ENCODE results near the gene RAPGEF4.
"Not testable (repeated sequence)": the region's sequence is repeated elsewhere in the genome, so short reads cannot be mapped to it uniquely, and the experiment has no call there.

RAPGEF4 gene

DNA sequence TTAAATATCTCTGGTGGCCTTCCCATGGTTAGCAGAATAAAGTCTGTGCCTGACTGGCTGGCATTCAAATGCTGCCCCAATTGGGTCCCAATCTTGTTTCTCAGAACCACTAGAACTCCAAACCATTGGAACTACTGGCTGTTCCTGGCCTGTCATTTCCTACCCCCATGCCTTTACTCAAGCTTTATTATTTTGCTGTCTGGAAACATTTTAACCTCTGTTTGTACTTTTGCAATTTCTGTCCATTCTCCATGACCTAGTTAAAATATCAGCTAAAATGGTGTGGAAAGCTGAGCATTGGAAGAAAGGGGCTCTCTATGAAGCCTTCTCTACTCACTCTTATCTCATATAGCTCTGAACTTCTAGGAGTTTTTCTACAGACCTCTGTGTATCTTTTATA is 38.7 kb downstream of the RAPGEF4 start:
- no peak for DNase-seq (ENCODE audit: low read depth)

DNA sequence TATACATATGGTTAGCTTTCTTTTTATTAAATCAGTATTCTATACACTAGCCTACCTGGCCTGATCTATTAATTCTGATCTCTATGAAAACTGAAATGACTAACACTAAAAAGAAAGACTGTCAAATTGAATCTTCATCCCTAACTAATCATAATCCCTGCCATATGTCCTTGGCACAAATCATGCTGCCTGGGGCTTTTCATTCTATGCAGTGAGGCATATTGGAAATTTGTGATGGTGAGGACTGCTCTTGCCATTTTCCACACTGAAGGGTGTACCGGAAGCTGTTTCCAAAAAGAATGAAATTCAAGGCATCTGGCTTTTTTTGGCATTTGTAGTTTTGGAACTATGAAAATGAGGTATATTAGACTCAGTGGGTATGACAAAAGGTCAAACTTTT is 39.7 kb downstream of the RAPGEF4 start:
- DNase-seq (ENCODE audit: low read depth), result no peak

DNA sequence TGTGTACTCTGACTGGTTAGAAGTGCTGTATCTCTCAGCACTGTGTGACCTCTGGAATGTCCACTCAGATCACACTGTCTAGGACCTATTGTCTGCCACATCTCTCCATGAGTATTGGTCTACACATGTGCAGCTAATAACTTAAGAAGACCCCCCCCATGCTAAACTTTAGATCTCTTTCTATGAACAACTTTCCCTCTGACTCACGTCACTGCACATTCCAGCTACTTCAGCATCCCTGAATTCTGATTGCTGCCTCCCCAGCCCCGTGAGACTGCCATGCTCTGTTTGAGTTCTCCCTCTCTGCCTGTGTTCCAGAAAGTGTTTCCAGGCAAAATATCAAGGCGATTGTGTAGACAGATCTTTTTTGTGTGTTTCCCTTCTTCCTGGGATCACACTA is 41.8 kb downstream of the RAPGEF4 start:
- no peak for DNase-seq (ENCODE audit: low read depth)

DNA sequence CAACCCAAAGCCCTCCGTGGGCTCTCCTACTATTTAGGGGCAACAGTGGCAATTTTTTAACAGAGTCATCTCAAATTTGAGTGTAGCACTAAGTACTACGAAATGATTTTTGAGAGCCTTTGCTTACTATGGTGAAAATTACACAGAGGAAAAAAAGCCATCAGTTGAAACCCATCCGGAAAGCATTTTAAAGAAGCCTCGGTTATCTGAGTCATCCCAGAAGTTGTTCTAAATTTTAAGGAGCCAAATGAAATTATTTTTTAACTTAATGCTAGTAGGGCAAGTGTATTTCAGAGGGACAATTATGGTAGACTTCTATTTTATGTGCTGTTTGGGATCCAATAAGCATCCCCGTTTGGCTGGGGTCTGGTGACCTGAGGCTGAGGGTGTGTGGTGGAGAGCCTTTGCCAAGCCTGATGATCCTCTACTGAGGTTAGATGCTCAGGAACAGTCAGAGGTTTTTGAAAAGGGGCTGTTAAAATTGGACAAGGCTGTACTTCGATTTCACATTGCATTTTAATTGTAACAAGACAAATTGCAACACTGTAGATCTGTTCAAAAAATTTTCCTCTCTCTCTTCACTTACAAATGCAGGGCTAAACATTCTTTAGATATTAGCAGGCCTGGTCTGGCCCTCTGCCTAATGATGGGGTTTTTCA is 47.0 kb downstream of the RAPGEF4 start:
- no peak for DNase-seq (ENCODE audit: low read depth)

DNA sequence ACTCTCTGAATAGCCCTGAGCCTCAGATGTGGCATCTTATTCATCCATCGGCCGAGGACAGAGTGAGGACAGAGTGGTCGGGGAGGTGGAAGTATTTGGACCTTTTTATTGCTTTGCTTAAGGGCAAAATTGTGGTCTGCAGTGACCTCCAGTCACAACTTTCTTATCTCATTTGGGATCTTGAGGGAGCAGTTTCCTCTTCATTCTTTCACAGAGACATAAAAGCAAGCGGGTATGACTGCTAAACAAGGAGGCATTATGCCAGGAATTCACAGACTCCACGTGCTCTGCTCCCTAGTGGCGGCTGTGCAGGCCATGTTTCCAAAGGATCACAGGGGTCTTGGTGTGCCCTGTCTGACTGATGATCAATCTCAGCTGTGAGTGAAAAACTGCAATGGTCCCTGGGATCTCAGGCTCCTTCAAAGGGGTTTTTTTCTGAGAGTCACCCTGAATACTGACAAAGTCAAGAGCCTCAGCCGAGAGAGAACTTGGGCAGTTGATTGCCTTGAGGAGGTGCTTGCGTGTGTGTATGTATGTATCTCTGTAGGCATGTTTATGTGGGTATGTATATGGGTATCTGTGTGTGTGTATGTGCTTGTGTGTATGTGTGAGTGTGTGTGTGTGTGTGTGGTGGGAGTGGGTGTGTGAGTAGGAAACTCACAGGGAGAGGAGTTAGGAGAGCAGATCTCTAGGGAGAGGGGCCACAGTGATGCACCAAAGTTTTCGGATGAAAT is 47.7 kb downstream of the RAPGEF4 start:
- DNase-seq (ENCODE audit: low read depth), result no peak

DNA sequence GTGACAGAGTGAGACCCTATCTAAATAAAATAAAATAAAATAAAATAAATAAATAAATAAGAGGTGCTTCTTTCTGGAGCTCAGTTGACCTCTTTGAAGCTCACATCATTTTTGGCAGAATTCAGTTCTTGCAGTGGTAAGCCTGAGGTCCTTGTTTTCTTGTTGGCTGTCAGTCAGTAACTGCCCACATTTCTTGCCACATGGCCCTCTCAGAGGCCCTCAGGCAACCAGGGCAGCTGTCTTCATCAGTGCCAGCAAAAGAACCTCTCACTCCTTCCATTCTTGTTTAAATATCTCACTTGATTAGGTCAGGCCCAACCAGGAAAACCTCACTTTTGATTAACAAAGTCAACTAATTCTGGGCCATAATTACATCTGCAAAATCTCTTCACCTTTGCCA is 53.2 kb downstream of the RAPGEF4 start:
- no peak for DNase-seq (ENCODE audit: low read depth)

DNA sequence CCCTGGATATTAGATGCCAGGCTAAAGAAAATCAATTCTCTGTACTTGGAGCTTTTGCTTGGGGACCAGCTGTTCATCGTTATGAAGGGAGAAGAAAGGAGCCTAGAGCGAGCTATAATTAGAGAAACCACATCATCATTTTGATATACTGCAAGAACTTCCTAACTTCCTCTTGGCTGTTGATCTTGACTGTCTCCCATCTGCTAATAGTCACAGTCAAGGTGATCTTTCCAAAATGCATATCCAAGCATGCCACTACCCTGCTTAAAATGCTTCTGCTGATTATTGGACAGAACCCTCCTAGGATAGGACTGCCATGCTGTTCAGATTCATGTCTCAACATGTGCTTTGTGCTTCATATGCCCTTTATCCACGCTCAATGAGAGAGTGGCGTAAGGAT is 54.8 kb downstream of the RAPGEF4 start:
- DNase-seq (ENCODE audit: low read depth), result no peak

DNA sequence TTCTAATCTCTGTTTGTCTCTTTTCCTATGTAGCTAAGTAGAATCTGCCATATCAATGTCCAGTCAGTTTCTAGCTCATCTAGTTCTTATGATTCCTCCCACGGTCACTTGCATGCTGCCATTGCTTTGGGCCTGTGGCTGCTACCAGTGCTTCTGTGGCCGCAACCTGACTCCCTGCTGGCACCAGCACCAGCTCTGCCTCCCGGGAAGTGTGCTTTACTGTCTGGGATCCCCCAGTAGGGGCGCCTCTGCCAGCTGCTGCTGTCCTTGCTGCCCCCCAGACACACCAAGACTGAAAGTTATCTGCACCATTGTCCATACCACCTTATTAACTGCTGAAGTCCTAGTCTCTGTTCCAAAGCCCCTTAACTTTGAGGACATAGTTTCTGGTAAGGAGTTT is 56.3 kb downstream of the RAPGEF4 start:
- DNase-seq (ENCODE audit: low read depth), result no peak

DNA sequence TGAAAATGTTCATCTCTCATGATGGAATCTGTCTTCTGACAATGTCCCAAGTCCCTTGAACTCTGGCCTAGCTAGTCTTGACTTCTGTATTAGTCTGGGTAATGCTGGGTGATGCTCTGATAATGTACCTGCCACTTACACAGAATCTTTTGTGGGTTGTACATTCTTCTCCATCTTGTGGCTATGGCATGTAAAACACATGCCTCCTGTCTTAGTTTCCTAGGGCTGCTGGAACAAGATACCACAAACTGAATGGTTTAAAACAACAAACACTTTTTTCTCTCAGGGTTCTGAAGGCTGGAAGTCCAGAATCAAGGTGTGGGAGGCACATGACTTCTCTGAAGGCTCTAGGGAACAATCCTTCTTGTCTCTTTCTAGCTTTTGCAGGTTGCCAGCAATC is 57.1 kb downstream of the RAPGEF4 start:
- no peak for DNase-seq (ENCODE audit: low read depth)

DNA sequence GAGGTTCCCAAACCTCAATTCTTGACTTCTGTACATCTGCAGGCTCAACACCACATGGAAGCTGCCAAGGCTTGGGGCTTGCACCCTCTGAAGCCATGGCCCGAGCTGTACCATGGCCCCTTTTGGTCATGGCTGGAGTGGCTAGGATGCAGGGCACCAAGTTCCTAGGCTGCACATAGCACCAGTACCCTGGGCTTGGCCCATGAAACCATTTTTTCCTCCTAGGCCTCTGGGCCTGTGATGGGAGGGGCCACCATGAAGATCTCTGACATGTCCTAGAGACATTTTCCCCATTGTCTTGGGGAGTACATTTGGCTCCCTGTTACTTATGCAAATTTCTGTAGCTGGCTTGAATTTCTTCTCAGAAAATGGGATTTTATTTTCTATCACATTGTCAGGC is 67.7 kb downstream of the RAPGEF4 start:
- DNase-seq (ENCODE audit: low read depth), result not testable (repeated sequence)

DNA sequence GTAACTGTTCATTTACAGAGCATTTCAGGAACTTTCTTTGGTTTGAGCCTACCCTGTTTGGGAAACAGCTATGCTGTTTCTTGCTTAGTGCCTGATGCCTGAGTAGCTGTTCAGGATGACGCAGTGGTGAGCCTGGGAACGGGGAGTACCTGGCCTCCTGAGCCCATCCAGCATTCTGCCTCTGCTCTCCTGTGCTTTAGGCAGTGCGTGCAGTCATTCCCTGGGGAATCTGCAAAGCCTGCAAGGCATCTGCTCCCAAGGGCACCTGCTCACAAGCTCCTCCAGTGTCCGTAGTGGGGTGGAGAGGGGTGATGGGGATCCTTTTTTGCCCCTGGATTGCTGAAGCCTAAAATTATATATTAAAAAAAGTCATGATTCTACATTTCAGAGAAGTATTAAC is 68.8 kb downstream of the RAPGEF4 start:
- no peak for DNase-seq (ENCODE audit: low read depth)

DNA sequence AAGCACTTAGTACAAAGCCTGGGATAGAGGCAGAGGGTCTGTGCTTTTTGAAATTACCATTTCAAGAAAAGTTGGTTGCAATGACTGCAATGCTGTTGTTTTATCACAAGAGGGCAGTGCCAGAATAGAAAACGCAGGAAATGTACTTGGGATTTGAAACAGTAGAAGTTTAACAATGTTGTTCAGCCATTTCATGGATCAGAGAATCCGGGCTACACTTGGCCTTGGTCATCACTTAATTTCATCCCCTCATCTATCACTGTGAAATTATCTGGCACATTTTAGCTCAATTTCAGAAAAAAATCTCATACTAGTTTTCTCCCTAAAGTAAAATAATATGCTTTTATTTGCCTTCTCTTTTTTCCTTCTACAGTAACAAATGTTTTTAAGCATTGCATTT is 70.8 kb downstream of the RAPGEF4 start:
- no peak for DNase-seq (ENCODE audit: low read depth)

DNA sequence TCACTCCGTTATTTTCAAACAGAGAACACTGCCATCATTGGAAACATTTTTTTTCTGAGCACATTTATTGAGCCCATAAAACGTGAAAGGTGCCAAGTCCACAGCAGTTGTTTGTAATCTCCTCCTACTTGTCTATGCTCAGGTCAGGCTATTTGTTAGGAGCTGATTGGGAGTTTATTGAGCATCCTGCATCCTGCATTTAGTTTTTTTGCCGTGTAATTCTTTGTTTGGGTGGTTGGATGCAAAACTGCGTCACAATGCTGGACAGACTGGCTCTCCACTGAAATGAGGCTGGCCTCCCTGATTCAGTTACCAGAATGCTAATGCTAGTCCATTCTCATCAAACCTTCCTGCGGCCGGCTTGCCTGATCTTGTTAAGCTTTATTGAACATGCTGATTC is 71.4 kb downstream of the RAPGEF4 start:
- no peak for DNase-seq (ENCODE audit: low read depth)

DNA sequence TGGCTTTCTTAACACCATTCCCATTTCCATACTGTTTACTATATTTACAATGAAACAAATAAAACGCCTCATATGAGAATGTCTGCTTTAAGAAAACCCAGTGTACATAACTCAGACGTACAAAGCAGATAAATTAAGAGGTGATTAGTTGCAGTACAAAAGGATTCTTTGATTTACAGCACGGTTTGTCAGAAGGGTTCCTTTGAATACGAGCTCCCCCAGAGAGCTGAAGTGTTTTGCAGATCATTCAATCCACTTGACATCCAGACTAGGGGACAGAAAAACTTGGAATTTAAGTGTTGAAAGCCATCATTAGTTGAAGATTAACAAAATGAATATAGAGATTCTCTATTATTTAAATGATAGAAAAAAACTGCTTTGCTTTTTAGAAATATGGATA is 72.5 kb downstream of the RAPGEF4 start:
- DNase-seq (ENCODE audit: low read depth), result no peak

DNA sequence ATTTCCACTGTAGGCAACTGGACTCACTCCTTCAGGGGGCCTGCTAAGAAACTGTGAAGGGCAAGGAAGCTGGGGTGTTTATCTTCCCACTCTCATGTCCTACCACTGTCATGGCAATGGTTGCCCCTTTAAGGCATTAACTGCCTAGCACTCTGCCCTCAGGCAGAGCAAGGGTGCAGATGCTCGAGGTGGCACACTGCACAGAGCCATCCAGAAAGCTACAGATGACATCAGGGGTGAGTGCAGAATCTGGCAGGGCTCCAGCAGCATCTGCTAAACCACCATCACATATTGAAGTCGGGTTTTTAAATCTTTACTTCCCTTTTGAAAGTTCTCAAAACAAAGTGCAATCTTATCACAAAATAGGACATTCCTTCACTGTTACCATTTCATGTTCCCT is 75.4 kb downstream of the RAPGEF4 start:
- DNase-seq (ENCODE audit: low read depth), result no peak

DNA sequence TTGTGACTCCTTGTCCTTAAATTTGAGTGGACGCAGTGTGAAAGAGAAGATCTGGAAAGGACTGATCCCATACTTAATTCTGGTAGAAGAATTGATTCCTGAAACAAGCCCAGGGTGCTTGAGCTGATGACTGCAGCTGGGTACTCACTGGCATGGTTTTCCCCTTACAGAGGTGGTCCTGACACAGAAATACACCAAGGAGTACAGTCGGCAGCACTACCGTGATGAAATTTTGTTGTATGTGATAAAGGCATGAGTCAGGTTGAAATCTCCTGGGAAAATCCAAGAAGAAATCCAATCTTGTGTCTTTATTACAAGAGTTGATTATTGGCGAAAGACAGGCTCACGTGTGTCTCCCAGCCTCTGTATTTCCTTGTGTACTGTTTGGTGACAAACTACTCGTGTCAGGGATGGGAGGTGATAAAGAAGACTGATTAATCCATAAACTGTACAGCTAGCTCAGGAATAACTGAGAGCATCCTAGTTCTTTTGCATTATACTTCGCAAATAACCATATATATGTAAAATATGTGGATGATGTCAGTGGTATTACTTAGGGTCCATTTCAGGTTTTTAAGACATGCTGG is 76.6 kb downstream of the RAPGEF4 start:
- no peak for DNase-seq (ENCODE audit: low read depth)

DNA sequence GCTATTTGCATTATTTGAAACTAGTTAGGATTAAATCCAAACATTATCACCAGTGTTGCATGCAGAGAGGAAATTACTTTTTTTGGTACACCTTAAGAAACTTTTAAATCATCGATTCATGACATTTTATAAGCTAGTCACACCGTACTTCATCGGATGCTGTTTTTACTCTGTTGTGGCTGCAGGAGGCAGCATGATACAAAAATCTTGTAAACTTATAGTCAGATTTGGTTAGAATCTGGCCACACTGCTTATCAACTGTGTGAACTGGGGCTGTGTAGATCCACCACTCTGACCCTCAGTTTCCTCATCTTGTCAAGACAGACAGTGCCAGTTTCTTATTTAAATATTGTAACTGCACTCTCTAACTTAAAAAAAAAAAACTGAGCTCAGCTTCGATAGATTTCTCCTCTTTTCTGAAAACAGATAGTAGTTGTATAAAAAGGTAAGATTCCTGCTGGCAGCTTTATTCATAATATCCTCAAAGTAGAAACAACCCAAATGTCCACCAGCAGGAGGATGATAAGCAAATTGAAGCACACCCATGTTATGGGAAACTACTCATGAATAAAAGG is 77.8 kb downstream of the RAPGEF4 start:
- no peak for DNase-seq (ENCODE audit: low read depth)

DNA sequence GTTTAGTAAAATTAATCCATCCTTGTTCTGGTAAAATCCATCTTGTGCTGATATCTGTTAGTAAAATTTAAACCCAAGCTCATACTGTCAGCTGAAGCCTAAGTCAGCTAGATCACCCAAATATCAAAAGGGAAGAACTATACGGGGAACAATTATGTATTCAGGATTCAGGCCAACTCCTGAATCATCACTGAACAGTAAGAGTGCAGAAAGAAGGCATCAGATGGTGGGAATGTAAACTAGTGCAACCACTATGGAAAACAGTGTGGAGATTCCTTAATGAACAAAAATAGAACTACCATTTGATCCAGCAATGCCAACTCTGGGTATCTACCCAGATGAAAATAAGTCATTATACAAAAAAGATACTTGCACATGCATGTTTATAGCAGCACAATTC is 81.8 kb downstream of the RAPGEF4 start:
- DNase-seq (ENCODE audit: low read depth), result no peak

DNA sequence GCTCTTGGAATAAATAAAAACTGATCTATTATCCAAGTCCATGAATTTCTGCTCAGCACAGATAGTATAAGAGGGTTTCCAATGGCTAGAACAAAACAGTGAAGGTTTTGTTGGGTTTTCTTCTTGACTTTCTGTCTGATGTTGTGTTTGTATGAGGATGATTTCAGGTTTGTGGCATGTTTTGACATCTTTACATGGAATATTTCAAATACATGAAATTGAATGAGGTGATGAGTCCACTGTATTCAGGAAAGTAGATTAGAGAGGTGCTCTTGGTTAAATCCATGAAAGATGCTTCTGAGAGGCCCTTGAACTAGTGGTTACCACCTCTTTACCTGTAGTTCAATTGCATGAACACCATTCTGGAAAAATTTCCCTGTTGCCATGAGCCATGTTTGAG is 84.3 kb downstream of the RAPGEF4 start:
- DNase-seq (ENCODE audit: low read depth), result no peak

DNA sequence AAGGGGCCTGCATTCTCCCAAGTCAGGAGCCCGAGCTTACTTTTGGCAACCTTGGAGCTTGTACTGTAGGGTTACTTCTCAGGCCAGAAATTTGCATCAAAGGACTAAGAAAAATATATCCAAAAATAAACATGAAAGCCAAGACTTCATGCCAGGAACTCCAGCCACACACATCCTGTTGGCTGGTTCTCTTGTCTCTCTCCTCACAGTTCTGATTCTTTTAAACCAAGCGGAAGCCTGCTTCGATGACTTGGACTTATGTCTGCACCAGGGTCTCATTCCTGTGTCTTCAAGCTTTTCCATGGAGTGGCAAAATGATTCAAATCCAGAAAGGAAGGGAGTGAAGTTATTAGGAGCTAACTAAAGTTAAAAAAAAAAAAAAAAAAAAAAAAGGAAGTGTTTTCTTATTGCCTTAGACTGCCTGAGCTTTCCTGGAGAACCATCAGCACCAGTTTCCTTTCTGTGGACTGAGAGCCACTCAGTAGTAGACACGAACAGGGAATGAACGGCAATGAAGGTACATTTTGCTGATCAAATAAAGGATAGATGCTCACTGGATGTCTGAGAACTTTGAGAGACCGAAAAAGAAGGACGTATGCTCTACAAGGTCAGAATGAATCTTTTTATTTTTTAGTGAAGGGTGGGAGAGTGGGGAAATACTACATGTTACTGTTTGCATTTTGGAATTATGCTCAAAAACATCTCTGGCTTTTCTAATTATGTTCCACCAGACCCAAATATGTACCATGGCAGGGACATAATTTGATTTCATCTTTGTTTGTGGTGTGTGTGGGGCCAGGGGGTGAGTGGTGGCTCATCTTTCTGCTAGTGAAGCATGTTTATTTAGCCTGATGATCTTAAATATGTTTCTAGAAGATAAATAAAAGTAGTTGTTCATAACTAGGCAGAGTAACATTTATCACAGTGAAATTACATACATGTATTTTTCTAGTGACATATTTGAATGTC is 86.0 kb downstream of the RAPGEF4 start:
- no peak for DNase-seq (ENCODE audit: low read depth)

DNA sequence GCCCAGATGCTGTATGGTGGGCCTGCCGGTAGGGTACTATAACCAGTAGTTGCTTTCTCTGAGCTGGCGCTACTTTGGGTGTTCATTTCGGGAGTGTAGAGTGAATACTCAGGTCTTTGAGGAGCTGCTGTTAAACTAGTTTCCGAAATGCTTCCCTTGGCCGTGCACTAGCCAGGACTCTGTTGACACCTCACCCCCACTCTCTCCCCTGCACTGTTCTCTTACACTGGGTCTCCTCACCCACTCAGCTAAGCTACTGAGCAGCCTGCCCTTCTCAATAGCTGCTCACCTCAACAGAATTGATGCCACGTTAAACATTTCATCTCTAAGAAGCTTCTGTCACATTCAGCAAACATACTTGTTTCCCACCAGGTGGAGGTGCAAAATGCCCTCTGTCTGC is 86.9 kb downstream of the RAPGEF4 start:
- no peak for DNase-seq (ENCODE audit: low read depth)

DNA sequence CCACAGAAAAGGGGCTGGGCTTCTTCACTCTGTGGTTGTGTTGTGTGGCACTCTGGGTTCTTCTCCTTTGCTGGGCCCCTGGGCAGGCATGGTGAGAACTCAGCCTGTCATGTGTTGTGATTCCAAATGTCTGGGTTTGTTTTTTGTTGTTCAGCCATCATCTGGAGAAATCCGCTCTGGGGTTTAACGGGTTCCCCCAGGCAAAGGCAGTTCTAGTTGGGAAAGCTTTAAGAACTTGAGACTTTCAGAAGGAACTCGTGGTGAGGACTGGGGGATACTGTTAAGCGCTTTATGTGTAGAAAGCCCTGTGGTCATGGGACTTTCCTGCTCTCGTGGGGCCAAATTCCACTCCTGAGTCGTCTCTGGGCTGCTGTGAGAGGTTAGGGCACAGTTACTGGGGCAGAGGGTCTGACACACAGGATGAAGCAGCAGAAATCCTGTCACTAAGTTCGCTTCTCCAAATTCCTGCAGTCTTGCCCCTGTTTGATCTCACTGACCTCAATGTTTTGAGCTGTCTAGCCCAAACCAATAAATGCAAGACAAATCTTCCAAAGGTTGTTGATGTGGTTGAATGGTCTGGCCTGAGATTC is 87.7 kb downstream of the RAPGEF4 start:
- DNase-seq (ENCODE audit: low read depth), result no peak

All from activated T-helper 9 cell treated with anti-CD3 and anti-CD28 coated beads, Interleukin-2, amount 50 U/mL, for 16 hours (primary cell).